ENCODE measurements around the gene SOCS6. TPM values are rescaled to one million over a fixed set of nuclear protein-coding genes. Genes with fewer than 3 reads are reported as not detected.

The SOCS6 gene
- total and polyA plus RNA-seq, 2 experiments from 2014 or later = 11.0 to 24.1 TPM

- Histone ChIP-seq H3K27ac (no peak overlapping the region), H3K4me3 (no peak overlapping the region), H3K27me3 (no peaks in the 10 kb centered on the region), H3K9me3 (ENCODE audit: low read depth) (no peaks in the 10 kb centered on the region), H3K36me3 (no peaks in the 10 kb centered on the region), H3K4me1 (ENCODE audit: low read depth) (peaks cover 8% of the 10 kb centered on the region)
- no peak for DNase-seq (ENCODE audit: low read depth in 1 of 2, low spot score in 1 of 2)
- no peak for TF ChIP-seq CTCF (IDR thresholded peaks at IDR 0.05; ENCODE audit: low read depth, low read length)
These were observed 46.0 kb downstream of the SOCS6 start for GRCh38 chr18:70334728-70335329.

GRCh38 chr18:70335892-70336726 lies 47.3 kb downstream of the SOCS6 start:
- Histone ChIP-seq H3K4me3 (no peak overlapping the region), H3K4me1 (ENCODE audit: low read depth) (peaks cover 8% of the 10 kb centered on the region), H3K9me3 (ENCODE audit: low read depth) (no peaks in the 10 kb centered on the region), H3K27me3 (no peaks in the 10 kb centered on the region), H3K36me3 (no peaks in the 10 kb centered on the region), H3K27ac (no peak overlapping the region)
- no peak for DNase-seq (ENCODE audit: low read depth in 1 of 2, low spot score in 1 of 2)
- no peak for TF ChIP-seq CTCF (IDR thresholded peaks at IDR 0.05; ENCODE audit: low read depth, low read length)

- H3K27ac ChIP-seq = peak overlapping the region; percentile 51
- peaks cover 8% of the 10 kb centered on the region for H3K4me1 ChIP-seq (ENCODE audit: low read depth)
- H3K4me3 ChIP-seq = no peak overlapping the region
- H3K27me3 ChIP-seq = no peaks in the 10 kb centered on the region
- H3K9me3 ChIP-seq (ENCODE audit: low read depth) = no peaks in the 10 kb centered on the region
- no peak for TF ChIP-seq CTCF (IDR thresholded peaks at IDR 0.05; ENCODE audit: low read depth, low read length)
- H3K36me3 ChIP-seq = no peaks in the 10 kb centered on the region
- peak; percentile 52 to 76 for DNase-seq (ENCODE audit: low read depth in 1 of 2, low spot score in 1 of 2)
These were observed 48.5 kb downstream of the SOCS6 start for GRCh38 chr18:70337139-70337972.

DNA sequence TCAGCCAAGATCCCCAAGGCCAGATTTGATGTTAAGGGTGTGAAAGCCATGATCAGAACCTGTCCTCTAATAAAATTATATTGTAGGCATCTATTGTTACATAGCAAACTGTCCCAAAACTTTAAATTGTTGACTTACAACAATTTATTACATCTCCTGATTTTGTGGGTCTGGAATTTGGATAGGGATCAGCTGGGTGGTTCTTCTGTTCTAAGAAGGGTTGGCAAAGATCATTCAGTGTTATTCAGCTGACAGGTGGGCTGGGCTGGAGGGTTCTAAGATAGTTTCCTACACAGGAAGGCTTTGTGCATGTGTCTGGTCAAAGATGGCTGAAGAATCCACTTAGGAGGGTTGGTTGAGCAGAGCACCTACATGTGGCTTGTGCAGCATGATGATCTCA lies 50.0 kb downstream of the SOCS6 start:
- no peak overlapping the region for H3K4me3 ChIP-seq

More for the DNA sequence above, 50.0 kb downstream of the SOCS6 start:
- Histone ChIP-seq H3K4me1 (ENCODE audit: low read depth) (peaks cover 8% of the 10 kb centered on the region), H3K36me3 (no peaks in the 10 kb centered on the region), H3K27ac (no peak overlapping the region), H3K9me3 (ENCODE audit: low read depth) (no peaks in the 10 kb centered on the region), H3K27me3 (no peaks in the 10 kb centered on the region)
- TF ChIP-seq CTCF (IDR thresholded peaks at IDR 0.05; ENCODE audit: low read depth, low read length) = no peak
- no peak for DNase-seq (ENCODE audit: low read depth in 1 of 2, low spot score in 1 of 2)

Data from cardiac muscle cell (in vitro differentiated cells and primary cell).